CD14-positive monocyte (primary cell): ENCODE data around the gene CCDC69. TPM values are rescaled to one million over a fixed set of nuclear protein-coding genes. Genes with fewer than 3 reads are reported as not detected.
A peak's percentile ranks its signal among the peaks of the same experiment; 100 is the strongest.

Experiments
- DNase-seq, 3 donors: peaks; one replicate each; pipeline ENCODE4 v3.0.0-alpha.2; 2011 to 2022
- H2AFZ ChIP-seq: 2 replicates; pipeline ENCODE4 v1.6.0; 2012; ENCODE audit warnings: mild to moderate bottlenecking, low read depth, low read length, inconsistent platforms; ENCODE audit not compliant: insufficient read depth, poor library complexity, severe bottlenecking
- H3K27ac ChIP-seq, 2 donors: 1 replicate in 1 of 2; 2 replicates in 1 of 2; pipeline ENCODE4 v1.5.1; 2012 to 2013; ENCODE audit warnings: low read length in 2 of 2, control low read depth in 1 of 2, inconsistent platforms in 1 of 2, low read depth in 1 of 2, mild to moderate bottlenecking in 1 of 2
- H3K27me3 ChIP-seq, 2 donors: one replicate each; pipeline versions ENCODE4 v1.6.0 to v1.6.1; 2011 to 2013; ENCODE audit warnings: low read length in 2 of 2; ENCODE audit not compliant: control insufficient read depth in 2 of 2, insufficient read depth in 2 of 2
- H3K36me3 ChIP-seq, 2 donors: replicated peaks in 1 of 2; 1 replicate in 1 of 2; 2 replicates in 1 of 2; pipeline versions ENCODE4 v1.5.1 to v1.6.1; 2012 to 2013; ENCODE audit warnings: low read length in 2 of 2, control low read depth in 1 of 2, inconsistent platforms in 1 of 2, mild to moderate bottlenecking in 1 of 2; ENCODE audit not compliant: insufficient read depth in 2 of 2, control insufficient read depth in 1 of 2
- H3K4me1 ChIP-seq, 2 donors: 1 replicate in 1 of 2; 2 replicates in 1 of 2; pipeline versions ENCODE4 v1.5.1 to v1.6.1; 2012 to 2013; ENCODE audit warnings: low read length in 2 of 2, control low read depth in 1 of 2, inconsistent platforms in 1 of 2, mild to moderate bottlenecking in 1 of 2, moderate library complexity in 1 of 2; ENCODE audit not compliant: insufficient read depth in 2 of 2, control insufficient read depth in 1 of 2
- H3K4me2 ChIP-seq: replicated peaks from 2 replicates; pipeline ENCODE3; 2012; ENCODE audit warnings: low read length, moderate library complexity, mild to moderate bottlenecking; ENCODE audit not compliant: poor library complexity, severe bottlenecking; ENCODE audit errors: extremely low read depth
- H3K4me3 ChIP-seq, 3 experiments: fragments of 200-600 bp in 1 of 3; sonication (generic) in 1 of 3; replicated peaks in 1 of 3; 1 replicate in 2 of 3; 2 replicates in 1 of 3; pipeline ENCODE4 v1.5.1; 2011 to 2013; ENCODE audit warnings: low read length in 3 of 3, mild to moderate bottlenecking in 3 of 3, control low read depth in 2 of 3, low read depth in 2 of 3, inconsistent platforms in 1 of 3, moderate library complexity in 1 of 3
- H3K79me2 ChIP-seq: 2 replicates; pipeline ENCODE4 v1.6.0; 2012; ENCODE audit warnings: mild to moderate bottlenecking, control low read depth, inconsistent platforms, low read length, moderate library complexity; ENCODE audit not compliant: insufficient read depth
- H3K9ac ChIP-seq: 2 replicates; pipeline ENCODE4 v1.6.0; 2017; ENCODE audit warnings: low read length, mild to moderate bottlenecking; ENCODE audit not compliant: insufficient read depth, poor library complexity, severe bottlenecking
- H3K9me3 ChIP-seq, 2 donors: replicated peaks in 1 of 2; 1 replicate in 1 of 2; 2 replicates in 1 of 2; pipeline versions ENCODE4 v1.5.1 to v1.6.1; 2012 to 2013; ENCODE audit warnings: low read length in 2 of 2, control low read depth in 1 of 2; ENCODE audit not compliant: control insufficient read depth in 1 of 2, insufficient read depth in 1 of 2
- H4K20me1 ChIP-seq: 2 replicates; pipeline ENCODE4 v1.6.0; 2012; ENCODE audit warnings: mild to moderate bottlenecking, low read length, control low read depth, moderate library complexity; ENCODE audit not compliant: insufficient read depth
- H3K27ac Mint-ChIP-seq, 7 donors: one replicate each; pipeline ENCODE4 v1.8.0; 2020; ENCODE audit warnings: mild to moderate bottlenecking in 7 of 7, mixed read lengths in 7 of 7, moderate library complexity in 6 of 7, inconsistent platforms in 2 of 7
- H3K27me3 Mint-ChIP-seq, 3 donors: one replicate each; pipeline ENCODE4 v1.8.0; 2021 to 2022; ENCODE audit warnings: low read depth in 3 of 3, mild to moderate bottlenecking in 3 of 3, mixed read lengths in 3 of 3, moderate library complexity in 3 of 3, inconsistent platforms in 1 of 3
- H3K36me3 Mint-ChIP-seq, 2 donors: one replicate each; pipeline ENCODE4 v1.8.0; 2020; ENCODE audit warnings: mixed read lengths in 2 of 2, inconsistent platforms in 1 of 2, mild to moderate bottlenecking in 1 of 2
- H3K4me1 Mint-ChIP-seq: one replicate; pipeline ENCODE4 v1.8.0; 2020; ENCODE audit warnings: mild to moderate bottlenecking, mixed read lengths
- H3K4me3 Mint-ChIP-seq, 2 donors: one replicate each; pipeline ENCODE4 v1.8.0; 2020; ENCODE audit warnings: mild to moderate bottlenecking in 2 of 2, mixed read lengths in 2 of 2, moderate library complexity in 1 of 2
- H3K9me3 Mint-ChIP-seq, 7 donors: one replicate each; pipeline ENCODE4 v1.8.0; 2020 to 2022; ENCODE audit warnings: mixed read lengths in 7 of 7, mild to moderate bottlenecking in 6 of 7, moderate library complexity in 6 of 7, inconsistent platforms in 2 of 7
- CTCF ChIP-seq: fragments of 200-600 bp; IDR thresholded peaks from one replicate; pipeline ENCODE4 v1.8.0; 2022; ENCODE audit warnings: antibody characterized with exemption, mild to moderate bottlenecking
- WGBS: methylation state at CpG from one replicate; pipeline ENCODE4 v1.1.5; 2013; ENCODE audit warnings: missing lambda C conversion rate; ENCODE audit not compliant: insufficient coverage; 5-methylcytosine and 5-hydroxymethylcytosine counted together
- intact Hi-C, 2 donors: fragments of 100-400 bp; cut with micrococcal nuclease; formaldehyde crosslinking; loops; one replicate each; pipeline versions ENCODE4 v1.15.0 to v1.15.1; 2023
- polyA plus RNA-seq, 3 donors: library from polyadenylated mRNA; depleted of rRNA in 1 of 3; unstranded in 2 of 3; stranded (reverse) in 1 of 3; fragments of 300-500 nt in 2 of 3; fragments of >200 nt in 1 of 3; fragmentation: Illumina TruSeq in 2 of 3; gene quantifications; 1 replicate in 2 of 3; 2 replicates in 1 of 3; pipeline ENCODE4 v1.2.3, GENCODE V29; 2012 to 2021

The CCDC69 gene
- polyA plus RNA-seq, 3 donors: 68.4 to 176 (median 84.1) TPM

- no peak for DNase-seq
- Histone ChIP-seq H3K36me3 (peaks cover 3 to 18% of the 10 kb centered on the region in 2 donors), H3K27ac (peak overlapping the region; percentile 87), H3K9ac (peak overlapping the region; percentile 17), H3K79me2 (peaks cover 99% of the 10 kb centered on the region), H3K4me3 (peak overlapping the region in 1 of 3 experiments; percentile 52), H3K27me3 (no peaks in the 10 kb centered on the region), H3K4me1 (peaks cover 86 to 92% of the 10 kb centered on the region in 2 donors), H3K4me2 (peak overlapping the region; percentile 56), H4K20me1 (peaks cover 30% of the 10 kb centered on the region), H3K9me3 (no peaks in the 10 kb centered on the region), H2AFZ (no peak overlapping the region)
- Mint-ChIP-seq H3K9me3 (no peaks in the 10 kb centered on the region), H3K27ac (peak overlapping the region; percentile 92 to 100 (median 97)), H3K27me3 (no peaks in the 10 kb centered on the region), H3K36me3 (peaks cover 31 to 32% of the 10 kb centered on the region in 2 donors), H3K4me3 (peak overlapping the region in 1 of 2 donors; percentile 50), H3K4me1 (peaks cover 98% of the 10 kb centered on the region)
- intact Hi-C loops: loop anchor here in 1 of 2 donors (2.0 kb wide), 1 partner anchor 16 kb away; no protein-coding TSS in a partner anchor
- TF ChIP-seq CTCF: no peak
- WGBS: 25% methylated on average over 2 of the region's 2 CpGs
Observed at GRCh38 chr5:151151263-151151660, 72.6 kb downstream of the CCDC69 start.

- peaks cover 98% of the 10 kb centered on the region for H3K4me1 Mint-ChIP-seq
- no peak for TF ChIP-seq CTCF
- intact Hi-C loops: loop anchor here in 1 of 2 donors (1.0 to 2.0 kb wide), 2 partner anchors 8 to 16 kb away; no protein-coding TSS in a partner anchor
Observed at GRCh38 chr5:151150471-151151262, 73.2 kb downstream of the CCDC69 start.

More at GRCh38 chr5:151150471-151151262, 73.2 kb downstream of the CCDC69 start:
- peaks cover 99% of the 10 kb centered on the region for H3K79me2 ChIP-seq
- 11% methylated on average over 5 of the region's 5 CpGs for WGBS
- Mint-ChIP-seq H3K9me3 (no peaks in the 10 kb centered on the region), H3K27me3 (no peaks in the 10 kb centered on the region), H3K27ac (peak overlapping the region; percentile 92 to 100 (median 97)), H3K36me3 (peaks cover 35 to 37% of the 10 kb centered on the region in 2 donors), H3K4me3 (peak overlapping the region in 1 of 2 donors; percentile 58)
- peak overlapping the region; percentile 87 for H3K27ac ChIP-seq
- H3K4me2 ChIP-seq: peak overlapping the region; percentile 56
- peak overlapping the region; percentile 17 for H3K9ac ChIP-seq
- peak overlapping the region; percentile 35 for H2AFZ ChIP-seq
- DNase-seq: peak; percentile 65 to 71 (median 70)
- H3K9me3 ChIP-seq: no peaks in the 10 kb centered on the region
- peaks cover 85 to 92% of the 10 kb centered on the region in 2 donors for H3K4me1 ChIP-seq
- peak overlapping the region in 1 of 3 experiments; percentile 52 for H3K4me3 ChIP-seq
- peaks cover 36% of the 10 kb centered on the region for H4K20me1 ChIP-seq
- H3K27me3 ChIP-seq: no peaks in the 10 kb centered on the region
- H3K36me3 ChIP-seq: peaks cover 3 to 22% of the 10 kb centered on the region in 2 donors
